SK-N-SH treated with all-trans-retinoic acid at 6 μM for 48 hours (cell line): ENCODE results near the gene FOXD3.

Experiments
- ARNTL ChIP-seq: fragments of 450-650 bp; formaldehyde crosslinking; IDR thresholded peaks from 2 replicates; pipeline ENCODE4 v1.5.0; 2020; ENCODE audit warnings: low read depth, mild to moderate bottlenecking, moderate library complexity, borderline replicate concordance
- BACH2 ChIP-seq: fragments of 250-450 bp; sonication (Bioruptor Pico); IDR thresholded peaks from 2 replicates; pipeline ENCODE4 v1.9.0; 2021; ENCODE audit warnings: mild to moderate bottlenecking, borderline replicate concordance
- ESRRG ChIP-seq: fragments of 250-450 bp; sonication (Bioruptor Pico); IDR thresholded peaks from 2 replicates; pipeline ENCODE4 v1.6.1; 2021; ENCODE audit warnings: mild to moderate bottlenecking
- GLIS3 ChIP-seq: fragments of 250-450 bp; sonication (Bioruptor Pico); IDR thresholded peaks from 2 replicates; pipeline ENCODE4 v1.5.0; 2020; ENCODE audit warnings: mild to moderate bottlenecking, moderate library complexity
- OSR1 ChIP-seq: fragments of 250-450 bp; sonication (Bioruptor Pico); IDR thresholded peaks from 2 replicates; pipeline ENCODE4 v1.8.0; 2022; ENCODE audit warnings: moderate library complexity, mild to moderate bottlenecking, inconsistent platforms
- RARB ChIP-seq: fragments of 250-450 bp; sonication (Bioruptor Pico); IDR thresholded peaks from 2 replicates; pipeline ENCODE4 v1.8.0; 2021; ENCODE audit warnings: mild to moderate bottlenecking, moderate library complexity
- TCF4 ChIP-seq: fragments of 250-450 bp; sonication (Bioruptor Pico); IDR thresholded peaks from 2 replicates; pipeline ENCODE4 v1.8.0; 2021; ENCODE audit warnings: mild to moderate bottlenecking, moderate library complexity, borderline replicate concordance
- TOX ChIP-seq: fragments of 250-450 bp; sonication (Bioruptor Pico); IDR thresholded peaks from 2 replicates; pipeline ENCODE4 v1.8.0; 2021; ENCODE audit warnings: mild to moderate bottlenecking, moderate library complexity, borderline replicate concordance
- ZC3H10 ChIP-seq: fragments of 250-450 bp; sonication (Bioruptor Pico); IDR thresholded peaks from 2 replicates; pipeline ENCODE4 v1.5.1; 2021; ENCODE audit warnings: mild to moderate bottlenecking, moderate library complexity
- ZFP3 ChIP-seq: fragments of 250-450 bp; sonication (Bioruptor Pico); IDR thresholded peaks from 2 replicates; pipeline ENCODE4 v1.5.0; 2020; ENCODE audit warnings: mild to moderate bottlenecking, moderate library complexity
- ZFP30 ChIP-seq: fragments of 450-650 bp; formaldehyde crosslinking; IDR thresholded peaks from 2 replicates; pipeline ENCODE4 v1.5.0; 2022; ENCODE audit warnings: mild to moderate bottlenecking, moderate library complexity
- ZNF565 ChIP-seq: fragments of 450-650 bp; formaldehyde crosslinking; conservative IDR thresholded peaks from 2 replicates; pipeline ENCODE4 v1.5.0; 2020; ENCODE audit warnings: low read depth, mild to moderate bottlenecking, moderate library complexity
- TF ChIP-seq, protein P1 (sequence below): fragments of 250-450 bp; sonication (Bioruptor Pico); IDR thresholded peaks from 2 replicates; pipeline ENCODE4 v1.8.0; 2020; ENCODE audit warnings: mild to moderate bottlenecking, moderate library complexity, borderline replicate concordance
- TF ChIP-seq, protein P2 (sequence below): fragments of 250-450 bp; sonication (Bioruptor Pico); IDR thresholded peaks from 2 replicates; pipeline ENCODE4 v1.5.0; 2020; ENCODE audit warnings: mild to moderate bottlenecking, moderate library complexity

DNA sequence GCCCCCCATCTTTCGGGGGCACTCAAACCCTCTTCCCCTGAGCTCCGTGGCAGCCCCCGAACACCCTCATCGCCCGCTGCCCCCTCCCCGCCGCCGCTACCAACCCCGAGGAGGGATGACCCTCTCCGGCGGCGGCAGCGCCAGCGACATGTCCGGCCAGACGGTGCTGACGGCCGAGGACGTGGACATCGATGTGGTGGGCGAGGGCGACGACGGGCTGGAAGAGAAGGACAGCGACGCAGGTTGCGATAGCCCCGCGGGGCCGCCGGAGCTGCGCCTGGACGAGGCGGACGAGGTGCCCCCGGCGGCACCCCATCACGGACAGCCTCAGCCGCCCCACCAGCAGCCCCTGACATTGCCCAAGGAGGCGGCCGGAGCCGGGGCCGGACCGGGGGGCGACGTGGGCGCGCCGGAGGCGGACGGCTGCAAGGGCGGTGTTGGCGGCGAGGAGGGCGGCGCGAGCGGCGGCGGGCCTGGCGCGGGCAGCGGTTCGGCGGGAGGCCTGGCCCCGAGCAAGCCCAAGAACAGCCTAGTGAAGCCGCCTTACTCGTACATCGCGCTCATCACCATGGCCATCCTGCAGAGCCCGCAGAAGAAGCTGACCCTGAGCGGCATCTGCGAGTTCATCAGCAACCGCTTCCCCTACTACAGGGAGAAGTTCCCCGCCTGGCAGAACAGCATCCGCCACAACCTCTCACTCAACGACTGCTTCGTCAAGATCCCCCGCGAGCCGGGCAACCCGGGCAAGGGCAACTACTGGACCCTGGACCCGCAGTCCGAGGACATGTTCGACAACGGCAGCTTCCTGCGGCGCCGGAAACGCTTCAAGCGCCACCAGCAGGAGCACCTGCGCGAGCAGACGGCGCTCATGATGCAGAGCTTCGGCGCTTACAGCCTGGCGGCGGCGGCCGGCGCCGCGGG, 837 bp downstream of the FOXD3 start:
- no peak for TF ChIP-seq TOX (CRISPR knock-in tag)
- TF ChIP-seq BACH2 (CRISPR knock-in tag) = no peak
- TF ChIP-seq, protein P1, sequence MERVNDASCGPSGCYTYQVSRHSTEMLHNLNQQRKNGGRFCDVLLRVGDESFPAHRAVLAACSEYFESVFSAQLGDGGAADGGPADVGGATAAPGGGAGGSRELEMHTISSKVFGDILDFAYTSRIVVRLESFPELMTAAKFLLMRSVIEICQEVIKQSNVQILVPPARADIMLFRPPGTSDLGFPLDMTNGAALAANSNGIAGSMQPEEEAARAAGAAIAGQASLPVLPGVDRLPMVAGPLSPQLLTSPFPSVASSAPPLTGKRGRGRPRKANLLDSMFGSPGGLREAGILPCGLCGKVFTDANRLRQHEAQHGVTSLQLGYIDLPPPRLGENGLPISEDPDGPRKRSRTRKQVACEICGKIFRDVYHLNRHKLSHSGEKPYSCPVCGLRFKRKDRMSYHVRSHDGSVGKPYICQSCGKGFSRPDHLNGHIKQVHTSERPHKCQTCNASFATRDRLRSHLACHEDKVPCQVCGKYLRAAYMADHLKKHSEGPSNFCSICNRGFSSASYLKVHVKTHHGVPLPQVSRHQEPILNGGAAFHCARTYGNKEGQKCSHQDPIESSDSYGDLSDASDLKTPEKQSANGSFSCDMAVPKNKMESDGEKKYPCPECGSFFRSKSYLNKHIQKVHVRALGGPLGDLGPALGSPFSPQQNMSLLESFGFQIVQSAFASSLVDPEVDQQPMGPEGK (CRISPR knock-in tag) = no peak
- TF ChIP-seq ESRRG (CRISPR knock-in tag) = no peak
- TF ChIP-seq RARB (CRISPR knock-in tag) = no peak
- TF ChIP-seq ZFP3 (CRISPR knock-in tag) = no peak
- no peak for TF ChIP-seq ZC3H10 (CRISPR knock-in tag)
- no peak for TF ChIP-seq OSR1
- TF ChIP-seq ZFP30 (CRISPR knock-in tag) = no peak
- no peak for TF ChIP-seq ARNTL (CRISPR knock-in tag)
- TF ChIP-seq GLIS3 (CRISPR knock-in tag) = no peak
- TF ChIP-seq, protein P2, sequence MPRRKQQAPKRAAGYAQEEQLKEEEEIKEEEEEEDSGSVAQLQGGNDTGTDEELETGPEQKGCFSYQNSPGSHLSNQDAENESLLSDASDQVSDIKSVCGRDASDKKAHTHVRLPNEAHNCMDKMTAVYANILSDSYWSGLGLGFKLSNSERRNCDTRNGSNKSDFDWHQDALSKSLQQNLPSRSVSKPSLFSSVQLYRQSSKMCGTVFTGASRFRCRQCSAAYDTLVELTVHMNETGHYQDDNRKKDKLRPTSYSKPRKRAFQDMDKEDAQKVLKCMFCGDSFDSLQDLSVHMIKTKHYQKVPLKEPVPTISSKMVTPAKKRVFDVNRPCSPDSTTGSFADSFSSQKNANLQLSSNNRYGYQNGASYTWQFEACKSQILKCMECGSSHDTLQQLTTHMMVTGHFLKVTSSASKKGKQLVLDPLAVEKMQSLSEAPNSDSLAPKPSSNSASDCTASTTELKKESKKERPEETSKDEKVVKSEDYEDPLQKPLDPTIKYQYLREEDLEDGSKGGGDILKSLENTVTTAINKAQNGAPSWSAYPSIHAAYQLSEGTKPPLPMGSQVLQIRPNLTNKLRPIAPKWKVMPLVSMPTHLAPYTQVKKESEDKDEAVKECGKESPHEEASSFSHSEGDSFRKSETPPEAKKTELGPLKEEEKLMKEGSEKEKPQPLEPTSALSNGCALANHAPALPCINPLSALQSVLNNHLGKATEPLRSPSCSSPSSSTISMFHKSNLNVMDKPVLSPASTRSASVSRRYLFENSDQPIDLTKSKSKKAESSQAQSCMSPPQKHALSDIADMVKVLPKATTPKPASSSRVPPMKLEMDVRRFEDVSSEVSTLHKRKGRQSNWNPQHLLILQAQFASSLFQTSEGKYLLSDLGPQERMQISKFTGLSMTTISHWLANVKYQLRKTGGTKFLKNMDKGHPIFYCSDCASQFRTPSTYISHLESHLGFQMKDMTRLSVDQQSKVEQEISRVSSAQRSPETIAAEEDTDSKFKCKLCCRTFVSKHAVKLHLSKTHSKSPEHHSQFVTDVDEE = no peak
- no peak for TF ChIP-seq ZNF565 (CRISPR knock-in tag)
- TF ChIP-seq TCF4 (CRISPR knock-in tag) = no peak
